ENCODE results near the gene PRKCI. TPM values are rescaled to one million over a fixed set of nuclear protein-coding genes. Genes with fewer than 3 reads are reported as not detected.

The PRKCI gene
- total RNA-seq, 2 experiments from 2014 or later = 17.4 to 21.3 TPM

DNA sequence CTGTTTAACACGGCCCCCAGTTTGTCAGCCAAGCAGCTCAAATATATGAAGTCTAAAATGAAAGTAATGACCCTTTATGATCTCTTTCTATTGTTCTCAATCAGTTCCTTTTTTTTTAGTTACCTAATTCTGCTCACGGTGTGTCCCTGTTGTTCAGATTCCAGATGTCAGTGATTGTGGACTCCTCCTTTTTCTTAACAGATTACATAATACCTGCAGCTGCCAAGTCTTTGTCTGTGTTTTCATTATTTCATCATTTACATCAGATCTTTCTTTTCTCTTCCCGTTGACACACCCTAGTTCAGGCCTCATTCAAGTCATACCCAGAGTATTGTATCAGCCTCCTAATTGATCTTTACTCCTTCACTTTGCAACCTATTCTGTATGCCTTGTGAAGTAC, 79.2 kb downstream of the PRKCI start:
- CTCF ChIA-PET = interaction anchor here (1.5 kb wide), 1 partner anchor 113 kb away, joined by 3 read pairs; no protein-coding TSS in a partner anchor
- H3K9me3 Mint-ChIP-seq = no peaks in the 10 kb centered on the region
- intact Hi-C loops (cut with micrococcal nuclease) = no loop called here
- no peak for DNase-seq
- H3K36me3 Mint-ChIP-seq (ENCODE audit: low read depth) = peaks cover 2% of the 10 kb centered on the region
- no peak overlapping the region for H3K27ac Mint-ChIP-seq
- POLR2A ChIA-PET = interaction anchor here (0.6 kb wide), 1 partner anchor 522 kb away, joined by 3 read pairs; no protein-coding TSS in a partner anchor
- ATAC-seq = no peak
- no peak for TF ChIP-seq CTCF (IDR thresholded peaks at IDR 0.05)
- H3K4me3 Mint-ChIP-seq = no peak overlapping the region
- no peaks in the 10 kb centered on the region for H3K27me3 Mint-ChIP-seq
- H3K4me1 Mint-ChIP-seq (ENCODE audit: low read depth) = no peaks in the 10 kb centered on the region

DNA sequence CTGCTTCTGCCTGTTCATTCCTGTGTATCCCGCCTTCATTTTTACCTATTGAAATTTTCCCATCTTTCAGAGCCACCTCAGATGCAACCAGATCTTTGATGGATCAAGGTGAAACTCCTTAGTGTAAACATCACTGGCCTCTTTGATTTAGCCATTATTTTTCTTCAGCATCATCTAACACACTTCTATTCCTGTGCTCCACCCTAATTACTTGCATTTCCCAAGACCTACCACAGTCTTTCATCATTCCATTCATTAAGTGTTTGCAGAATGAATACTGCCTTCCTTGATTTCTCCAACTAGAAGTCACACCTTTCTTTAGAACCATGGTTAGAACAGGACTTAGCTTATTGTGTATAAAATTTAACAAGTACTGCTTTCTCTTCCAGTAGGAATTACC, 79.8 kb downstream of the PRKCI start:
- Mint-ChIP-seq H3K4me3 (no peak overlapping the region), H3K4me1 (ENCODE audit: low read depth) (no peaks in the 10 kb centered on the region), H3K36me3 (ENCODE audit: low read depth) (peaks cover 2% of the 10 kb centered on the region), H3K27ac (no peak overlapping the region), H3K27me3 (no peaks in the 10 kb centered on the region), H3K9me3 (no peaks in the 10 kb centered on the region)
- DNase-seq (no peak), ATAC-seq (no peak)
- no peak for TF ChIP-seq CTCF (IDR thresholded peaks at IDR 0.05)
- POLR2A ChIA-PET = no interaction called here
- intact Hi-C loops (cut with micrococcal nuclease) = no loop called here
- CTCF ChIA-PET = no interaction called here

- intact Hi-C loops (cut with micrococcal nuclease) = no loop called here
- POLR2A ChIA-PET = interaction anchor here (0.6 kb wide), 1 partner anchor 227 kb away, joined by 3 read pairs; no protein-coding TSS in a partner anchor
- CTCF ChIA-PET = no interaction called here
These were observed 83.8 kb downstream of the PRKCI start for GRCh38 chr3:170306015-170306414.

GRCh38 chr3:170307671-170308405, 85.6 kb downstream of the PRKCI start:
- no peaks in the 10 kb centered on the region for H3K9me3 Mint-ChIP-seq
- ATAC-seq (no peak), DNase-seq (no peak)
- POLR2A ChIA-PET = interaction anchor here (0.5 to 1.0 kb wide), 2 partner anchors 8 to 11 kb away, joined by 3 read pairs; no protein-coding TSS in a partner anchor
- intact Hi-C loops (cut with micrococcal nuclease) = no loop called here
- CTCF ChIA-PET = interaction anchor here (0.7 to 2.1 kb wide), 3 partner anchors 9 to 210 kb away, joined by 3 to 7 read pairs (median 3); no protein-coding TSS in a partner anchor
- H3K27me3 Mint-ChIP-seq = no peaks in the 10 kb centered on the region
- no peaks in the 10 kb centered on the region for H3K4me1 Mint-ChIP-seq (ENCODE audit: low read depth)
- H3K27ac Mint-ChIP-seq = no peak overlapping the region
- H3K4me3 Mint-ChIP-seq = no peak overlapping the region
- no peak for TF ChIP-seq CTCF (IDR thresholded peaks at IDR 0.05)
- no peaks in the 10 kb centered on the region for H3K36me3 Mint-ChIP-seq (ENCODE audit: low read depth)

More at GRCh38 chr3:170306015-170306414, 83.8 kb downstream of the PRKCI start:
- Mint-ChIP-seq H3K4me1 (ENCODE audit: low read depth) (no peaks in the 10 kb centered on the region), H3K27ac (no peak overlapping the region), H3K27me3 (no peaks in the 10 kb centered on the region), H3K36me3 (ENCODE audit: low read depth) (peaks cover 2% of the 10 kb centered on the region), H3K9me3 (no peaks in the 10 kb centered on the region), H3K4me3 (no peak overlapping the region)
- DNase-seq (no peak), ATAC-seq (no peak)
- TF ChIP-seq CTCF (IDR thresholded peaks at IDR 0.05) = no peak

DNA sequence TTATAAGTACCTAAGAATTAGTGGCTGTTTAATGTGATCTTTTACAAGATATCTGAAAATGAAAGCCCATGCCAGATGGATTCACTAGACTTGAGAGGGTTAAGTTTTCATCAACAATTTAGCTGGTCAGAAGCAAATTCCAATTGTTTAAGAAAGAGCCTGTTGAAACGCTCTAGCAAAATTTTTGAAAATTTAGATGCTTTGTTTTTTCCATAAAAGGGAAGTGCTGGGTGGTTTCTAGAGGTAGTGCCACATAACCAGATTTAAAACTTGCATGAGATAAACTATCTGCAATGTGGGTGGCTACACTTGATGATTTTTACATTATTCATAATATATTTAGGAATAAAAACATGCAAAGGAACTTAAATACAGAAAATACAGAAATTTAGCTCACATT, 86.8 kb downstream of the PRKCI start:
- TF ChIP-seq CTCF (IDR thresholded peaks at IDR 0.05) = no peak
- Mint-ChIP-seq H3K27ac (no peak overlapping the region), H3K27me3 (no peaks in the 10 kb centered on the region), H3K9me3 (no peaks in the 10 kb centered on the region), H3K4me3 (no peak overlapping the region), H3K36me3 (ENCODE audit: low read depth) (no peaks in the 10 kb centered on the region), H3K4me1 (ENCODE audit: low read depth) (no peaks in the 10 kb centered on the region)
- ATAC-seq = no peak
- DNase-seq = no peak
- ChIA-PET POLR2A (no interaction called here), CTCF (interaction anchor here (1.3 to 2.1 kb wide), 3 partner anchors 10 to 105 kb away, joined by 3 to 7 read pairs (median 4); no protein-coding TSS in a partner anchor)
- intact Hi-C loops (cut with micrococcal nuclease) = no loop called here
